WI38 (cell line): ENCODE measurements around the gene CAPZA1.

Source experiments
- H3K4me3 ChIP-seq: 2 replicates; pipeline ENCODE4 v1.5.1; 2011; ENCODE audit warnings: low read depth, mild to moderate bottlenecking, control low read depth, low read length
- TF ChIP-seq, protein P1 (sequence below): IDR thresholded peaks from 2 replicates; pipeline ENCODE4 v1.5.1; 2012; ENCODE audit warnings: low read depth, mild to moderate bottlenecking, control low read depth, low read length

The CAPZA1 gene

DNA sequence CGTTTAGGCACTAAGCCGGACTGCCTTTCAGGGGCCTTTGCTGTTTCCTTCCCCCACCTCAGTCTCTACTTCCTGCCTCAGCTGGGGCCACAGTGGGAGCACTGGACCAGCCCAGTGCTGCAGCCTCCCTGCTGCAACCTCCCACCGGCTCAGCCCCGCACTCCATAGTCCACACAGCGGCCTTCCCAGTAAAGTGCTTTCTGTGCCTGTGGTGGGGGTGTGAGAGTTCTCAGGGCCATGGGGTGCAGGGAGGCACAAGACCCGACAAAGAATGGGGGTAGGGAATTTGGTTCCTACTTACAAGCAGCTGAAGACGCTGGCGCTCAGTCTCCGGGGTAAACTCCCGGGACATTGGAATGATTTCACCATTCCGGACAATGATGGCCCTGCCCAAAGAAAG is 92.0 kb downstream of the CAPZA1 start:
- H3K4me3 ChIP-seq, result no peak overlapping the region
- TF ChIP-seq, protein P1, sequence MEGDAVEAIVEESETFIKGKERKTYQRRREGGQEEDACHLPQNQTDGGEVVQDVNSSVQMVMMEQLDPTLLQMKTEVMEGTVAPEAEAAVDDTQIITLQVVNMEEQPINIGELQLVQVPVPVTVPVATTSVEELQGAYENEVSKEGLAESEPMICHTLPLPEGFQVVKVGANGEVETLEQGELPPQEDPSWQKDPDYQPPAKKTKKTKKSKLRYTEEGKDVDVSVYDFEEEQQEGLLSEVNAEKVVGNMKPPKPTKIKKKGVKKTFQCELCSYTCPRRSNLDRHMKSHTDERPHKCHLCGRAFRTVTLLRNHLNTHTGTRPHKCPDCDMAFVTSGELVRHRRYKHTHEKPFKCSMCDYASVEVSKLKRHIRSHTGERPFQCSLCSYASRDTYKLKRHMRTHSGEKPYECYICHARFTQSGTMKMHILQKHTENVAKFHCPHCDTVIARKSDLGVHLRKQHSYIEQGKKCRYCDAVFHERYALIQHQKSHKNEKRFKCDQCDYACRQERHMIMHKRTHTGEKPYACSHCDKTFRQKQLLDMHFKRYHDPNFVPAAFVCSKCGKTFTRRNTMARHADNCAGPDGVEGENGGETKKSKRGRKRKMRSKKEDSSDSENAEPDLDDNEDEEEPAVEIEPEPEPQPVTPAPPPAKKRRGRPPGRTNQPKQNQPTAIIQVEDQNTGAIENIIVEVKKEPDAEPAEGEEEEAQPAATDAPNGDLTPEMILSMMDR, result no peak

DNA sequence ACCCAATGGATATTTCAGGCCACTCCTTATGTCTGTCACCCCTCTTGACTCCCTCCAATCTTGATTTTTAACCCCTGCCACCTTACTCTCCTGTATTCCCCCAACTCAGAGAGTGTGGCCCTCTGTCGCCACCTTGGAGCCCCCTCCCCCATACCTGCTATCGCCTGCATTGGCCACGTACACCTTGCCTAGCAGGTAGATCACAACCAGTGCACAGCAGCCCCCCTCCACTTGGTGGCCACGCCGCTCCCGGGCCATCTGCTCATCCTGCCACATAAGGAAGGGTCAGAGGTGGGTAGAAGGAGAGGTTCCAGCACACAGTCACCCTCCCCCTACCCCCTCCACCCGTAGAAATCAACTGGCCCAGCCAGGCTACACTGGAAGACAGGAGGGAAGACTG is 92.6 kb downstream of the CAPZA1 start:
- TF ChIP-seq, protein P1, result no peak
- no peak overlapping the region for H3K4me3 ChIP-seq

DNA sequence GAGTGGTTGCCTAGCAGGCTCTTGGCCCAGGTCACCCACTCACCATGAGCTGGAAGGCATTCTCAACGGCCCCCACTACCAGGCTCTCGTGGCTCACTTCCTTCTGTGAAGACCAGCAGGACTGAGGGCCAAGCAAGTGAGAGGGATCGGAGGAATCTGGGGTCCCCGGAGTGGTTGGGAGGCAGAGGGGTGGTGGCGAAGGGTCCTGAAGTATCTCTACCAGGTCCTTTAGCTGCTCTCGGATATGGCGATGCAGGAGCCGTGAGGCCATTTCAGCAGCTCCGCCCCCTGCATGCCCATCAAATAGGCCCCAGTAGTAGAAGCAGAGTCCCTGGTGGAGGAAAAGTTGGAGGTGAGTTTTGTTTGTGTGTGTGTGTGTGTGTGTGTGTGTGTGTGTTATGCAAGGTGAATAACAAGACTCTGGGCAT is 93.1 kb downstream of the CAPZA1 start:
- TF ChIP-seq, protein P1, result no peak

DNA sequence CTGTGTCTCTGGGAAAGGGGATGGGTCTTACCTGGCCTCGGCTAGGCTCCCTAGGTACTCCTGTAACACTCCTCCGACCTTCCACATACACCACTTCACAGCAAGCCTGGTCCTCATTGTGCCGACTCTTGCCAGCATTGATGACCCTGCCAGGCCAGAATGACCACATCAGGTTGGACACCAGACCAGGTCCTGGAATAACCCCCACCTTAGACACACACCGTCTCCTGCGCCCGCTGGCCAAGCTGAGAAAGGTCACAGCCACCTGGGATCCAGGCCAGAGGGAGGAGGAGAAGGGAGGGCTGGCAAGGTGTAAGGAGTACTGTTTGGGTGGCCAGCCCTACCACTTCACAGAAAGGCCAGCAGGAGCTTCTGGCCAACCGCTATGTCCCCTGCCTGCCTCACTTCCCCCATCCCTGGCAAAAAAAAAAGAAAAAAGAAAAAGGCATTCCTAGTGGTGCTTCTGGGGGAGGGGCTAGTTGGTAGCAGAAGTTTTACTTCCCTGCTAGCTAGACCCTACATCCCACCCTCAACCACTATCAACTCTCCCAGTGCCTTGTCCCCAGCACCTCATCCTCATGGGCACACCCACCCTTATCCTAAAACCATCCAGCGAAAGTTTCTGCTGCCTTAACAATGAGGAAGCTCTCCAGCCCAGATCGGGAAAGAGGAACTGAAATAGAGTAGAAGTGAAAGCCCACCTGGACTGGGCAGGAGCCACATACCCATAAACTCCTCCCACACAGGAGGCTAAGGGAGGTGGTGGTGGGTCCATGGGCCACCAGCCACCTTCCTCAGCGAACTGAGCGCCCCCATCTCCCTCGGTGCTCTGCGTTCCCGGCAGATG is 94.1 kb downstream of the CAPZA1 start:
- TF ChIP-seq, protein P1, result no peak
- peak overlapping the region; percentile 69 for H3K4me3 ChIP-seq

More for the DNA sequence above, 93.1 kb downstream of the CAPZA1 start:
- H3K4me3 ChIP-seq, result no peak overlapping the region

DNA sequence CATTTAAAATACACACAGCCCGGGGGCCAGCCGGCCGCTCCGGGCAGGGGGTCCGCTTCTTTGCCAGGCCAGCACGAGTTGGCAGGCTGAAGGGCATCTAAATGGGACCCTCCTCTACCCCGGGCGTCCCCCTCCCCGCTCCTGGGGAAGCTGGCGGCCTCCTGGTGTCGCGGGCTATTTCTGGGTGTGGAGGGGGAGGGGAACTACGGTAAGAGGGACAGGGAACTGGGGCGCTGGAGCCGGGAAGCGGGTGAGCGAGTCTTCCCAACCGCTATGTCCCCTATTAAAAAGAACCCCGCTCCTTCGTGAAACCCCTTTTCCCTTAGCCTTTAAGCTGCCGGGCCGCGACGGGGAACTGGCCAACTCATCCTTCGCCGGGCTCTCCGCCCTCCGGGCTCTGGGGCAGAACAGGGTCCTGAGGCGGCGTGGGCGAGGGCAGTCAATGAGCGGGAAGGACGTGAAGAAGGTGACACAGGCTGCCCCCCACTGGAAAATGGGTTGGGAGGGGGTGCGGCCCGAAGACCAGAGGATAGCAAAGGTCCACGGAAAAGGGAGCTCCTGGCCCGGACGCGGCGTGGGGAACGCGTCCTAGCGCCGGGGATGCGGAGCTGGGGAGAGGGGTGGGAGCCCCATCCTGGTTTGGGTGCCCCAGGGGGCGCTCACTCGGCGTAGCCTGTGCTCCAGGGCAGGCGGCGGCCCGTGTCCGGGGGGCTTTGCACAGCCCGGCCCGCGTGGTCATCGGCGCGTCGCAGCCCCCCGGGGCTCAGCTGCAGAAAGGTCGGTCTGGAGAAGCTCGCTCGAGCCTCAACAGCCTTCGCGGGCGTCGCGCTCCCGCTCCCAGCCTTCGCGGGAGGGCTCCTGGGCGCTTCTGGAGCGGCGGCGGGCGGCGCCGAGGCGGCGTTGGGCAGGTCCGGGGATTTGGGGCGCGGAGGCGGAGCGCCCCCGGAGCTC is 95.0 kb downstream of the CAPZA1 start:
- TF ChIP-seq, protein P1, result peak; percentile 9; the same call in 1 of the 2 replicates
- H3K4me3 ChIP-seq, result peak overlapping the region; percentile 69

DNA sequence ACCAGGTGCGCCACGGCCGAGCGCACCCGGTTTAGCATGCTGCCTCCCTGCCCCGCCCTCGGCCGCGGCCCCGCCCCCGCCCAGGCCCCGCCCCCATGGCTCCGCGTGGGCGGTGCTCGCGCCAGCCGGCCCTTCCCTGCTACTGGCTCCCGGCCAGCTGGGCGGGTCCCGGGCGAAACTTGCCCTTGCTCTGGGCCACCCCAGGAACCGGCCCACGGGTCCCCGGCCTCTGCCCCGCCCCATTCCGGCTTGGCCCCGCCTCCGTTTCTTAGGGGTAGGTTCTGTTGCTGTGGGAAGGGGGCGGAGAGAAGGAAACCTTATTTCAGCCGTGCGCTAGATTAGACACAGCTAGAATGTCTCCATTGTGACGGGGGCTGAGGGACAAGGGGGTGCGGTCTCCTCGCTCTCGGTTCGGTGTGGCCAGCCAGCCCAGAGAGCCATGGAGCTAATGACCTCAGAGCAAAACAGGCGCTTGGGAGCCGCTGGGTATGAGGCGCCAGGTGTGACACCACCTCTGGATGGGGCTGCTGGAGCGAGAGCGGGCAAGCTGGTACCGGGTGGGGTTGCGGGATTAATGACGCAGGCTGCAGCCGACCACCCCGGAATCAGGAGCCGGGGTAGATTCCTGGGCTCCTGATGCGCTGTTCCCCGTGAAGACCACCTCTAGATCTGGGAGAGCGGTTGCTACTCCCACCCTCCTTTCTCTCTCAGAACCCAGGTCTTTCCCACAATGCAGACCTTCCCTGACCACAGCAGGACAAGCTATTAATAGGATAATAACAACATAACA is 95.8 kb downstream of the CAPZA1 start, which contains the start of gene PPM1J:
Gene PPM1J, minus strand, starts transcription at position 69 of the 790 bp plus-strand sequence. Its CDS starts 31 bp downstream, at position 38.
- peak within 1 kb of the TSS; percentile 69 for H3K4me3 ChIP-seq
- TF ChIP-seq, protein P1, result no peak
